Coronary artery (tissue), 2 donors: Measurements from ENCODE around the gene PLXDC1.

ENCODE experiments used
- DNase-seq: peaks from one replicate; pipeline ENCODE4 v3.0.0-alpha.2; 2017; ENCODE audit warnings: low spot score
- H3K27ac ChIP-seq, 2 donors: fragments of 200-600 bp; sonication (generic); one replicate each; pipeline ENCODE4 v1.5.1; 2016 to 2019
- H3K4me3 ChIP-seq: fragments of 200-600 bp; sonication (generic); 2 replicates; pipeline ENCODE4 v1.5.1; 2016; ENCODE audit warnings: mild to moderate bottlenecking, moderate library complexity
- TF ChIP-seq, protein P1 (sequence below): fragments of 200-600 bp; sonication (generic); IDR thresholded peaks from one replicate; pipeline ENCODE4 v1.5.1; 2019; ENCODE audit warnings: antibody characterized with exemption

PLXDC1 gene

DNA sequence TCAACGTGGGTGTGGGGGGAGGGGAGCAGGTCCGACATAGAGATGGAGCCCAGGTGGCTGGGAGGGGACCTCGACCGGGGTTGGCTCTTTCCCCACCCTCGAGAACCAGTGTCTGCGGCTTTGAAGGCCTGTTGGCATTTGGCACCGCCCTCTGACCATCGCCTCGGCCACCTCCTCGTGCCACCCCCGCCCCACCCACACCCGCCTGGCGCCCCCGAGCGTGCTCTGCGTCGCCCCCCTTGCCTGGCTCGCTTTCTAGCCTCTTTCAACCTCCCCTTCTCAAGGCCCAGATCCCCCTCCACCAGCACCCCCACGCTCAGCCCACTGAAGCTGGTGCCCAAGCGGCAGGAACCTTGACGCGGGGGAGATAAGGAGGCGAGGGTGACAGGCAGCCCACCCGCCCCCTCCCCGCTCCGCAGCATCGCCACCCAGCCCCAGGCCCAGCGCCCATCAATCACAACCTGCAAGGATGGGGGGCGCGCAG, 45.4 kb upstream of the PLXDC1 start:
- H3K4me3 ChIP-seq, result peak overlapping the region; percentile 97
- TF ChIP-seq, protein P1, sequence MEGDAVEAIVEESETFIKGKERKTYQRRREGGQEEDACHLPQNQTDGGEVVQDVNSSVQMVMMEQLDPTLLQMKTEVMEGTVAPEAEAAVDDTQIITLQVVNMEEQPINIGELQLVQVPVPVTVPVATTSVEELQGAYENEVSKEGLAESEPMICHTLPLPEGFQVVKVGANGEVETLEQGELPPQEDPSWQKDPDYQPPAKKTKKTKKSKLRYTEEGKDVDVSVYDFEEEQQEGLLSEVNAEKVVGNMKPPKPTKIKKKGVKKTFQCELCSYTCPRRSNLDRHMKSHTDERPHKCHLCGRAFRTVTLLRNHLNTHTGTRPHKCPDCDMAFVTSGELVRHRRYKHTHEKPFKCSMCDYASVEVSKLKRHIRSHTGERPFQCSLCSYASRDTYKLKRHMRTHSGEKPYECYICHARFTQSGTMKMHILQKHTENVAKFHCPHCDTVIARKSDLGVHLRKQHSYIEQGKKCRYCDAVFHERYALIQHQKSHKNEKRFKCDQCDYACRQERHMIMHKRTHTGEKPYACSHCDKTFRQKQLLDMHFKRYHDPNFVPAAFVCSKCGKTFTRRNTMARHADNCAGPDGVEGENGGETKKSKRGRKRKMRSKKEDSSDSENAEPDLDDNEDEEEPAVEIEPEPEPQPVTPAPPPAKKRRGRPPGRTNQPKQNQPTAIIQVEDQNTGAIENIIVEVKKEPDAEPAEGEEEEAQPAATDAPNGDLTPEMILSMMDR, result no peak
- no peak for DNase-seq
- H3K27ac ChIP-seq, result peak overlapping the region; percentile 92 to 99

DNA sequence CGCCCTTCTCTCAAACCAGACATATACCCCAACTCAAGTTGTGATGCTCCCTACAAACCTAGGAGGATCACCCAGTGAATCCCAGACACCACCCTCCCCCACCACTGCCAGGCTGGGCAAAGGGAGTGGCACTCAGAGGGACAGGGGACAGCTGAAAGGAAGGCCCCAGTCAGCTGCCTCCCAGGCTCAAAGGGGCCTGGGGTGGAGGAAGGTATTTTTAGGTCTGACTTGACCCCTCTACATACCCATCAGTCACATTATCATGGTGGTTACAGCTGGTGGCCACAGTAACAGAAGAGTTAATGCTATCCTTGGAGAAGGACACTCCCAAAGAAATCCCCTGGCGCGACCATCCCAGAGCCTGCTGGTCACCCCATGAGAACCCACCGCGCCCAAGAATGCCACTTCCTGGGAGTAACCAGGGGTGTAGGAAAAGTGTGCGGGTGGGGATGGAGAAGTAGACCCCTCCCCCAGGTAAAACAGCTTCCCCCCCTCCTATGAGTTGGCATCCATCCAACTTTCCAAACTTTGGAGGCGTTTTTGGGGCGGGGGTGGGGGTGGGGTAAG, 44.9 kb upstream of the PLXDC1 start:
- TF ChIP-seq, protein P1, result no peak
- peak overlapping the region; percentile 97 for H3K4me3 ChIP-seq
- H3K27ac ChIP-seq, result peak overlapping the region; percentile 92 to 99
- DNase-seq, result no peak

DNA sequence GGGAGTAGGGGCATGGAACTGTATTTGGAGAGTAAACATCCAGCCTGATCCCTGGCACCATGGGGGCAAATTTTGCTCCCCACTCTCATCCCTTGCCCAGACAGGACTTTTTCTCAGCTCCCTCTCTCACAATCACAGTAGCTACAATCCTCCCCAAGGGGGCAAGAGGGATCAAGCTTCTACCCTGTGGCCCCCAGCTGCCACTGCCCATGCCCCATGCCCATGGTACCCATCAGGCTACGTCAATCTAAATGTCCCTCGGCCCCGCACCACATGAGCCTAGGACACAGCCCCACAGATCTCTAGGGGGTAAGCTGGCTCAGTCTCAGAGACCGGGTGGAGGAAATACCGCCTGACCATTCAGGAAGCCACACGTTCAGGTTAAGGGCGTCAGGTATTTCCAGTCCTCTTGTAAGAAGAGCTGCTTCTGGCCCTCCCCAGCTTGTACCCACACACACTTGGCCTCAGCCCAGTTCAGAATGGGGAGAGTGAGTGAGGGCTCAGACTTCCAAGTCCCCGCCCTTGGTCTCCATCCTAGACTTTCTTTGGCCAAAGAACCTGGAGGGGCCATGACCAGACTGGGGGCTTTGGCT, 44.2 kb upstream of the PLXDC1 start:
- TF ChIP-seq, protein P1, result no peak
- Histone ChIP-seq H3K4me3 (peak overlapping the region; percentile 97), H3K27ac (peak overlapping the region; percentile 92 to 99)
- no peak for DNase-seq

DNA sequence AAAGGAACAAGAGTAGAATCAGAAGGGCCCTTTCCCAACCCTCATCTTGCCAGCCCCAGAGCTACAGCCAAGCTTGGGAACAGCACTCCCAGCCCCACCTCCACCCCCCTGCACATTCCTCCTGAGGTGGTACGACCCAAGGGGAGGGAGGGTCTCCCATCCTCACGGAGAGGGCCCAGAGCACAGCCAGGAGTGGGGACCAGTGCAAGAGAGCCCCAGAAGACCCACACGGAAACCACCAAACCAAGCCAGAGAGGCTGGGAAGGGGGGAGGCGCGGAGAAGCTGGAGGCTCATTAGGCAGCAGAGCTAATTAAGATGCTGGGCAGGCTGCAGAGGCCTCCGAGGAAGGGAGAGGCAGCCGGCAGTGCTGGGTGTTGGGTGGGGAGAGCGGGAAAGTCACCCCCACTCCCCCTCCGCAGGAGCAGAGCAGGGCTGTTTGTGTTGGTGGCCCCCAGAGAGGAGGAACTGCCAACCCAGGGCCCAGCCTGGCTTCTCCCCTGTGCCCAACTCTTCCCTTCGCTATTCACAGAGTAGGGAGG, 43.6 kb upstream of the PLXDC1 start:
- DNase-seq, result no peak
- Histone ChIP-seq H3K4me3 (peak overlapping the region; percentile 97), H3K27ac (peak overlapping the region; percentile 92 to 99)
- TF ChIP-seq, protein P1, result no peak

DNA sequence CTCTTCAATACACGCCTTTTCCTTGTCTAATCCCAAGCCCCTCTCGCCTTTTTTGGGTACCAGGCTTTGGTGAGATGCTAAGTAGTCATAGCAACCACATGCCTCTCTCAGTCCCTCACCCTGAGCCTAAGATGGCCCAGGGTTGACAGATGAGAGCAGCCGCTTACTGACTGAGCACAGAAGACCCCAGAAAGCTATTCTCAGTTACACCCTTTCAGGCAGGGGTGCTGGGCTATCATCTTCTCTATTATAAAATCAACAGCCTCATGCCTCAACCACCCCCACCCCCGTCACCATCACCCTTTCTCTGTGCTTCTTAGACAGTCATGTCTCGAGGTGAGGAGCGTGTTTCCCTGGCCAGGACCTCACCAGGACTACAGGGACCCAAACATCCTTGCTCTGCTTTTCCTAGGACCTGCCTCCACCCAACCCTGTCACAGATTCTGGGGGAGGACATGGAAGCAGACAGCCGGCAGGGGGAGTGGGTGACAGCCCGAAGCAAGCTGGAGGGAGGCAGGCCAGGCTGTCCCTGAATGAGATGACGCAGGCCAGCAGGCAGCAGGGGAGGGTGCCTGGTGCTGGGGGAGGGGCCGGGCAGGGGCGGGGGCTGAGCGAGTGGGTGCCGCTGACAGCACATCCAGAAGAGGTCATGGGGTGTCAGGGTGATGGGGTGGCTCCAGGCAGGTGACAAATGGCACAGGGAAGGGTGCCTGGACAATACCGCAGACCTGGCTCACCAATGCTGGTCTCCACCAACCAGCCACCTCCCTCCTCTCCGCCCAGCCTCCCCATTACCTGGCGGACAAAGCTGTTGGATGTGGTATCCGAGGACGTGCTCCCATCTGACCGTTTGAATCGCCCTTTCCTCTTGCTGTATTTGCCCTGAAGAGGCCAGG, 42.9 kb upstream of the PLXDC1 start:
- TF ChIP-seq, protein P1, result peak; percentile 45
- Histone ChIP-seq H3K4me3 (peak overlapping the region; percentile 97), H3K27ac (peak overlapping the region; percentile 92 to 99)
- peak; percentile 90 for DNase-seq

DNA sequence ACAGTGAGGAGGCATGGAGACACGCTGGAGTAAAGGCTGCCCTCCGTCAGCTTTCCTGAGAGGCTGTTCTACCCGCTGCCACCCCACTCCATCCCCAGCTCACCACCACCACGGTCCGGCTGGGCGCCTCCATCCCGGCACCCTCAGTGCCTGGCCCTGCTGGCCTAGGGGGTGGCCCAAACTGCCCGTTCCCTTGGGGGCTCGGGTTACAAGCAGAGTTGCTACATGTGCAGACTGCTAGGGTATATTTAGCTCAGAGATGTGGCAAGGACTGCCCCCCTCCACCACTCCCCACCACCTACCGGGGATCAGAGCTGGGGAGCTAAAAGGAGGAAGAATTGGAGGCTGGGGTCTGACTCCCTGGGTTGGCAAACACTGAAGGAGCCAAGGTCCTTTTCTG, 41.9 kb upstream of the PLXDC1 start:
- Histone ChIP-seq H3K27ac (peak overlapping the region in 1 of 2 donors; percentile 99), H3K4me3 (peak overlapping the region; percentile 16)
- no peak for DNase-seq
- TF ChIP-seq, protein P1, result no peak
